ENCODE data around the gene ARFIP1. TPM values are rescaled to one million over a fixed set of nuclear protein-coding genes. Genes with fewer than 3 reads are reported as not detected.
A peak's percentile ranks its signal among the peaks of the same experiment; 100 is the strongest.

ARFIP1 gene
- total and polyA plus RNA-seq, 2 of the 8 experiments (the other 6 are each of a cell fraction or from before 2014, with no cell fraction given): 13.5 to 38.0 TPM

DNA sequence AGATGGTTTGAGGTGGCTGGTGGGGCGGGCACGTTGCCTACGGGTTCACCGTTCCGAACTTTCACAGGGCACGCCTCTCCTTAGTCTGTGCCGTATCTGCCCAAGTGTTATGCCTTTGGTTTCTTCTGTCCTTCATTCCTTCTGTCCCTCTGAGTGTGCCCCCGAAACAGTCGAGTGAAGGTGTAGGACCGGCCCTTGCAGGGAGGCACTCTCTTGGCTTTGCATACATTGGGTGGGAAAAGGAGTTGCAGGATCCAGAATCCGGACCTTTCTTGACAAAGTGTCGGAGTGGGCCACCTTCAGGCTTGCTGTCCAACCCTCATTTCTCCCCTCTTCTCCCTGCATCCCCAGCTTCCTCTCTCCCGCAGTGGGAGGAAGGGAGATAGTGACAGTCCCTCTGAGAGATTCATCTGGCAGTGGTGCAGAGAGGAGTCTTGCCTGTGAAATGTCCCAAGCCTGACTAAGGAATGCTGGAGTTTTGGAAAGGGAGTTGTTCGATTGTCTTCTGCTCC lies 569 bp downstream of the ARFIP1 start:
- peaks cover 11 to 52% of the 10 kb centered on the region in 2 experiments for H3K79me2 ChIP-seq (ENCODE audit: control insufficient read depth in 1 of 2, insufficient read depth in 2 of 2, low read length in 2 of 2)
- ChIA-PET CTCF (ENCODE audit: partially characterized antibody) (interaction anchor here (1.3 to 2.1 kb wide), 5 partner anchors 19 to 348 kb away, joined by 3 to 5 read pairs (median 4); no protein-coding TSS in a partner anchor), POLR2A (ENCODE audit: partially characterized antibody) (interaction anchor here (1.2 to 2.7 kb wide), 3 partner anchors 11 to 80 kb away, joined by 4 to 9 read pairs (median 9); no protein-coding TSS in a partner anchor)
- H3K4me1 ChIP-seq (replicated peaks in 1 of 4; ENCODE audit: control insufficient read depth in 3 of 4, insufficient read depth in 4 of 4, low read length in 3 of 4): peaks cover 0 to 4% (median 1%) of the 10 kb centered on the region in 4 experiments; a peak in 1 of 7 replicates
- H3K14ac ChIP-seq (ENCODE audit: insufficient read length): no peak overlapping the region
- H4K20me1 ChIP-seq (replicated peaks in 1 of 2; ENCODE audit: control insufficient read depth in 1 of 2, insufficient read depth in 2 of 2, low read length in 2 of 2): peaks cover 0 to 4% of the 10 kb centered on the region in 2 experiments
- no peaks in the 10 kb centered on the region for H3K79me1 ChIP-seq (ENCODE audit: low read depth, low read length)
- H2AK5ac ChIP-seq (ENCODE audit: low read depth, low read length): peak overlapping the region; percentile 31; the same call in 1 of the 2 replicates
- no peak overlapping the region for H2BK20ac ChIP-seq (ENCODE audit: low read length)
- H3K23ac ChIP-seq (ENCODE audit: insufficient read length): no peak overlapping the region
- H3K9me3 ChIP-seq (ENCODE audit: insufficient read depth in 2 of 2, low read depth in 1 of 2, low read length in 1 of 2): no peaks in the 10 kb centered on the region
- H2BK120ac ChIP-seq (replicated peaks; ENCODE audit: low read depth, low read length): no peak overlapping the region
- H2AFZ ChIP-seq (ENCODE audit: low read length): peak overlapping the region; percentile 66; the same call in 1 of the 2 replicates
- H3K4me2 ChIP-seq (ENCODE audit: insufficient read depth in 1 of 2, low read depth in 2 of 2, low read length in 2 of 2): peak overlapping the region; percentile 93 to 98
- no peak overlapping the region for H2BK15ac ChIP-seq (ENCODE audit: low read length)
- 2% methylated on average over 14 of the region's 14 CpGs; no CpG with 5 or more reads in 1 of the 2 experiments for WGBS, 2 experiments (ENCODE audit: extremely low coverage in 1 of 2, insufficient coverage in 1 of 2, insufficient read length in 1 of 2, insufficient replicate concordance in 2 of 2, low coverage in 1 of 2, low lambda C conversion rate in 2 of 2, missing lambda C conversion rate in 1 of 2)
- peak overlapping the region; percentile 94 for H2BK5ac ChIP-seq (ENCODE audit: low read depth, low read length)
- peak overlapping the region; percentile 91 for H2BK12ac ChIP-seq (ENCODE audit: low read depth, low read length)
- H4K5ac ChIP-seq (ENCODE audit: insufficient read length, low read depth, low read length): no peak overlapping the region
- H3K4me3 ChIP-seq (ENCODE audit: extremely low read depth in 1 of 4, insufficient read depth in 2 of 4, low read depth in 3 of 4, low read length in 4 of 4): peak overlapping the region; percentile 55 to 95 (median 76)
- FAIRE-seq (no peak), DNase-seq (ENCODE audit: low read depth in 1 of 2, low spot score in 2 of 2) (no peak)
- H3K18ac ChIP-seq (ENCODE audit: extremely low read depth, low read length): peak overlapping the region; percentile 42; the same call in 1 of the 2 replicates
- no peak overlapping the region for H3K4ac ChIP-seq (replicated peaks; ENCODE audit: insufficient read length, low read depth, low read length)
- no peaks in the 10 kb centered on the region for H3K27me3 ChIP-seq (replicated peaks in 1 of 4; ENCODE audit: control insufficient read depth in 3 of 4, extremely low read depth in 1 of 4, insufficient read depth in 3 of 4, low read length in 3 of 4)
- H3K27ac ChIP-seq (ENCODE audit: low read depth, low read length): peak overlapping the region; percentile 59
- peak overlapping the region; percentile 3 for H3K56ac ChIP-seq (replicated peaks; ENCODE audit: insufficient read length, low read depth, low read length)
- H4K8ac ChIP-seq (ENCODE audit: extremely low read depth, insufficient read depth, low read length): 0 out of 2 replicates have a peak overlapping the region, but pooled peaks have one; percentile 92
- peaks cover 14% of the 10 kb centered on the region for H3K23me2 ChIP-seq (ENCODE audit: low read depth, low read length)
- H3K9ac ChIP-seq (replicated peaks in 1 of 4; ENCODE audit: extremely low read depth in 1 of 4, low read depth in 3 of 4, low read length in 3 of 4): peak overlapping the region; percentile 25 to 88 (median 73)
- H3K36me3 ChIP-seq (ENCODE audit: control insufficient read depth in 2 of 4, insufficient read depth in 4 of 4, low read length in 3 of 4): no peaks in the 10 kb centered on the region
- H4K91ac ChIP-seq (replicated peaks; ENCODE audit: insufficient read length, low read length): no peak overlapping the region
- TF ChIP-seq RNF2 (IDR thresholded peaks at IDR 0.05; ENCODE audit: borderline replicate concordance, low read depth, low read length, missing control alignments, poor library complexity, severe bottlenecking): no peak
- TF ChIP-seq SIN3A (conservative IDR thresholded peaks at IDR 0.05 in 1 of 2, IDR thresholded peaks at IDR 0.05 in 1 of 2; ENCODE audit: low read depth in 1 of 2, low read length in 2 of 2): 0 out of 4 replicates have a peak, but pooled peaks have one; percentile 16 to 53
- TF ChIP-seq PHF8 (conservative IDR thresholded peaks at IDR 0.05; ENCODE audit: low read depth, low read length): peak; percentile 25; the same call in 1 of the 2 replicates
- TF ChIP-seq MAX (IDR thresholded peaks at IDR 0.05): peak; percentile 90
- TF ChIP-seq ATF2 (IDR thresholded peaks at IDR 0.05; ENCODE audit: low read length): no peak
- TF ChIP-seq MAFK (IDR thresholded peaks at IDR 0.05; ENCODE audit: low read depth, low read length): no peak
- TF ChIP-seq ASH2L (IDR thresholded peaks at IDR 0.05; ENCODE audit: low read length): peak; percentile 0
- no peak; a peak in 1 of 3 replicates for TF ChIP-seq POLR2A (IDR thresholded peaks at IDR 0.05; ENCODE audit: control extremely low read depth in 1 of 2, low read depth in 2 of 2, low read length in 2 of 2)
- TF ChIP-seq EGR1 (IDR thresholded peaks at IDR 0.05; ENCODE audit: borderline replicate concordance, low read depth, low read length): no peak
- peak; percentile 13 for TF ChIP-seq RBBP5 (IDR thresholded peaks at IDR 0.05; ENCODE audit: borderline replicate concordance, low read depth, low read length)
